Cerebellar cortex (tissue), 1 donor: Measurements from ENCODE around the gene MAGIX.
"Not testable (repeated sequence)": the region's sequence is repeated elsewhere in the genome, so short reads cannot be mapped to it uniquely, and the experiment has no call there.

Source experiments
- DNase-seq: peaks from one replicate; pipeline ENCODE4 v3.0.0-alpha.2; 2015; ENCODE audit warnings: low spot score

Gene MAGIX

DNA sequence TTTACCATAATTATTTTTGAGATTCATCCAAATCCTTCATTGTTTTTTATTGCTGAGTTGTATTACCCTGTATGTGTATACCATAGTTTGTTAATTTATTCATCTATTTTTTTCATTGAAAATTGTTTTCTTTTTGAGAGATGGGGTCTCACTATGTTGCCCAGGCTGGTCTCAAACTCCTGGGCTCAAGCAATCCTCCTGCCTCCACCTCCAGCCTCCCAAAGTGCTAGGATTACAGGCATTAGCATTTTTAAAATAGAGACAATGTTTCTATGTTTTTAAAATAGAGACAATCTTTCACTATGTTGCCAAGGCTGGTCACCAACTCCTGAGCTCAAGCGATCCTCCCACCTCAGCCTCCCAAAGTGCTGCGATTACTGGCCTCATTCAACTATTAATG lies 1.6 kb upstream of the MAGIX start:
- DNase-seq: no peak

DNA sequence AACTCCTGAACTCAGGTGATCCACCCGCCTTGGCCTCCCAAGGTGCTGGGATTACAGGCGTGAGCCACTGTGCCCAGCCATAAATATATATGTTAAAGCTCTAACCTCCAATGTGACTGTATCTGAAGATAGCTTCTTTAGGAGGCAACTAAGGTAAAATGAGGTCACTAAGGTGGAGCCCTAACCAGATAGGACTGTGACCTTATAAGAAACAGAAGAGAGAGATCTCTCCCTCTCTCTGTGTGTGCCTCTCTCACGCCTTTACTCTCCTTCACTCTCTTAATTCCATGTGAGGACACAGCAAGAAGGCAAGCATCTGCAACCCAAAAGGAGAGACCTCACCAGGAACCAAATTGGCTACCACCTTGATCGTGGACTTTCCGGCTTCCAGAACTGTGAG lies 926 bp upstream of the MAGIX start:
- no peak for DNase-seq

DNA sequence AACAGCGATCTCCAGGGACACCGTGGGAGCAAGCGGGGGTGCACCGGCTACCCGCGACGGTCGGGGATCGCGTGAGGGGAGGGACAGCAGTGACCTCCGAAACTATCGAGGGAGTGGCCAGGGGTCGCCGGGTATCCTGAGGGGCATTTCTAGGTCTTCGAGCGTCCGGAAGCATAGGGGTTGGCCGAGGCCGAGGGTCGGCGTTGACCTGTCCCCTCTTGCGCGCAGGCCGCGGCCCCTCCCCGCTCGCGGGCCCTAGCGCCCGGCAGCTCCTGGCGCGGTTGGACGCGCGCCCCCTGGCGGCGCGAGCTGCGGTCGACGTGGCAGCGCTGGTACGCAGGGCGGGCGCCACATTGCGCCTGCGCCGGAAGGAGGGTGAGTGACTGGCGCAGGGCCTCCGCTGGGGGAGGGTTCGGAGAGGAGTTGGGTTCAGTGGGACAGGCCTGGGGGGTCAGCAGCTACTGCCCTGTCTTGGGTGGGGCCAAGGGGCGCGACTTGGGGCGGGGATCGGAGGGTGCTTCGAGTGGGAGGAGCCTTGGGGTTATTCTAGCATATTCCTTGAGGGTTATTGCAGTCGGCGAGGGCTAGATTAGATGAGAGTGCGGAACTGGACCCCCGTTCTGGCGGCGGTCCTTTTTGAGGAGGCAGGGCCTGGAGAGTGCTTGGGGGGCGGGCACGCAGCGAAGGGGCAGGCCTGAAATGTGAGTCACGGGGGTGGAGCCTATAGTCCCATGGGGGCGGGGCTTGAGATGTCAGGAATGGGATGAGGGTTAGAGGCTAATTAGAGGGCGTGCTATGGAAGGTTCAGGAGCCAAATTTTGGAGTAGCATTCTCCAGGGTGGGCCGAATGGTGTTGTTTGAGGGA lies 1.2 kb downstream of the MAGIX start:
- DNase-seq: peak; percentile 82

DNA sequence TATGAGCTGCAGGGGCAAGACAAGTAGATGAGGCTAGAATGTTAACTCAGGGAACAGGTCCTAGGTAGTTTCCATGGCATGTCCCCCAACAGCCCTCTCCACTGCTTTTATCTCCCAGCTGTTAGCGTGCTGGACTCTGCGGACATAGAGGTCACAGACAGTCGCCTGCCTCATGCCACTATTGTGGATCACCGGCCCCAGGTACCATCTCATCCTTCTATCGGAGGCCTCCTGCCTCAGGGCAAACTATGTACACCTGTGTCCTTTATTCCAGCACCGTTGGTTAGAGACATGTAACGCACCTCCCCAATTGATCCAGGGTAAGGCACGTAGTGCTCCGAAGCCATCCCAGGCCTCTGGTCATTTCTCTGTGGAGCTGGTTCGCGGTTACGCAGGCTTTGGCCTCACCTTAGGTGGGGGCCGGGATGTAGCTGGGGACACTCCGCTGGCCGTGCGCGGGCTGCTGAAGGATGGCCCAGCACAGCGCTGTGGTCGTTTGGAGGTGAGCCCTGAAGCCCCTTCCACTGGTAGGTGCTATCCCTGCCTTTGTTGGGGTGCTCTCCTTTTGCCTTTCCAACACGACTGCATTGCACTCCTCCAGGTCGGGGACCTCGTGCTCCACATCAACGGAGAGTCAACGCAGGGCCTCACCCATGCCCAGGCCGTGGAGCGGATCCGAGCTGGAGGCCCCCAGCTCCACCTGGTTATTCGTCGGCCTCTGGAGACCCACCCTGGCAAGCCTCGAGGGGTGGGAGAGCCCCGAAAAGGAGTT lies 2.2 kb downstream of the MAGIX start:
- no peak for DNase-seq

DNA sequence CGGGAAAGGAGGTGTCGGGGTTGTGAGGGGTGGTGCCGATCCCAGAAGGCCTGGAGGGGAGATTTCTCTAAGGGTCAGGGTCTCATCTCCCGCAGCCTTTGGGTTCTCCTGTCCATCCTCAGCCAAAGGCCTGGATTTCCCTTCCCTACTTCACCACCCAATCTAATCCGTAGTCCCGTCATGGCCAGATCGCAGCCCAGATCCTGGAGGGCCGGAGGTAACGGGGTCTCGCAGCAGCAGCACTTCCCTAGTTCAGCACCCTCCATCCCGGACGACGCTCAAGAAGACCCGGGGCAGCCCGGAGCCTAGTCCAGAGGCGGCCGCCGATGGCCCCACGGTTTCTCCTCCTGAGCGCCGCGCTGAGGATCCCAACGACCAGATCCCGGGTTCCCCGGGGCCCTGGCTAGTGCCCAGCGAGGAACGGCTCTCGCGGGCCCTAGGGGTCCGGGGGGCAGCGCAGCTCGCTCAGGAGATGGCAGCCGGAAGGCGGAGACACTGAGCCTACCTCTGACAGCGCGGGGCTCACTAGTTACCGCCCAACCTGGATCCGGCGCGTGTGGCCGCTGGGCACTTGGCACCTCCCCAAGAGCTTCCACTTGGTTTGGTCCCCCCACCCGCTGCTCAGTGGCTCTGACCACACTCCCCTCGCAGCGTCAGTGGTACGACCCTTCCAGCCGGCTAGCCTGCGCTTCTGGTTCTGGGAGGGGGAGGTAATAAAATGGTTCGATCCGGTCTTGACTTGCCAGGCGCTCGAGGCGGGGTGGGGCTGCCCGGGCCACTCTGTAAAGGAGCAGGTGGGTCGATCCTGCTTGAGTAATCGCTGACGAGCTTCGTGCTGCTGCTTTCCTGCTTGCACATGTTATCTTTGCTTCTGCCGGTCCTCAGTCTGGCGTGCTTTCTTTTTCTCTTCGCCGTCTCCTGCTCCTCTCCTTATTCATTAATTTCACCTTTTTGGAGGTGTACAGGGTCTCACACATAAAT lies 3.6 kb downstream of the MAGIX start:
- peak; percentile 93 for DNase-seq

DNA sequence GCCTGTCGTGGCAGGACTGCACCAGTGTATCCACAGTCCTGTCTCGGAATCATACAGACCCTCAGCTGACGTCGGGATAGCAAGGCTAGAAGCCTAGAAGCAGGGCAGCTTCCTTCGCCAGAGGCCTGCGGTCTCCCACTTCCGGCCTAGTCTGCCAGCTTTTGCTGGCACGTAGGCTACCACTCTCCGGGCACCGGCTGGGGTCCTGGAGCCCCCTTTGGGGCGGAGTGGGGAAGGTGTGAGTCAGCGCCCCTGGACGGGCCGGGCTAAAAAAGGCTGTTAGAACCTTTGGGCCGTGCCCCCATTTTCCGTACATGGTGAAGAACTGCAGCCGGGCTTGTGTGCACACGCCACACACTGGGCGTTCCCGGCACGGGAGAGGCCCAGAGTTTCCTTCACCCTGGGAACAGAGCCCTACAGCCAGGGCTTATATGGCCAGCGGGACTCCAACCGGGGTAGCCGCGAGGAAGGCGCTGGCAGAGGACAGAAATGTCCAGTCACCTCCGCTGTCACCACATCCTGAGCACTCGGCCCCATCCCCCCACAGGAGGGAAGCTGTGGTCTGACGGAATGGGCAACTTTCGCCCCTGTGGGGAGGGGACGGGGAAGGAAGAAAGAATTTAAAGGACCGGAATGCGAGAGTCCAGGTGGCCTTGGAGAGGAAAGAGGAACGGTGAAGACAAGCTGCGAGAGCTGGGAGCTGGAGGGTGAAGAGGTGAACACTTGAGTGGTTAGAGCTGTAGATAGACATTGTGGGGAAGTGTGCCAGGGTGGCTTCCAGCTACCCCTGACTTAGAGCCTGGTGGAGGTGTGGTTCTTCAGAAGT lies 4.6 kb downstream of the MAGIX start:
- DNase-seq: no peak

DNA sequence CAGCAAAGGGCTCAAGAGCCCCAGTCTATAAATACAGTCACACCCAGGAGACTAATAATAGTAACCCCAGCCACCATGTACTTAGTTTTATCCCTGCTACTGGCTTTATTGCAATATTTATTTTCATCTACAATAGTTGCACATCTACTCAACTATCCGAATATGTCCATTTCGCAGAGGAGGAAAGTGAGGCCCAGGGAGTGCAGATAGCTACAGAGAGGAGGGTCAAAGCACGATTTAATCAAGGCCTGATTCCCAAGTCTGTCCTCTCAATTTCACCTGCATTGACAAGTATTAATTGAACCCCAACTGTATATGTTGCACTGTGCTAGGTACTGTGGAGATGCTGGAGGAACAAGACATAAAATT lies 5.2 kb downstream of the MAGIX start:
- no peak for DNase-seq

DNA sequence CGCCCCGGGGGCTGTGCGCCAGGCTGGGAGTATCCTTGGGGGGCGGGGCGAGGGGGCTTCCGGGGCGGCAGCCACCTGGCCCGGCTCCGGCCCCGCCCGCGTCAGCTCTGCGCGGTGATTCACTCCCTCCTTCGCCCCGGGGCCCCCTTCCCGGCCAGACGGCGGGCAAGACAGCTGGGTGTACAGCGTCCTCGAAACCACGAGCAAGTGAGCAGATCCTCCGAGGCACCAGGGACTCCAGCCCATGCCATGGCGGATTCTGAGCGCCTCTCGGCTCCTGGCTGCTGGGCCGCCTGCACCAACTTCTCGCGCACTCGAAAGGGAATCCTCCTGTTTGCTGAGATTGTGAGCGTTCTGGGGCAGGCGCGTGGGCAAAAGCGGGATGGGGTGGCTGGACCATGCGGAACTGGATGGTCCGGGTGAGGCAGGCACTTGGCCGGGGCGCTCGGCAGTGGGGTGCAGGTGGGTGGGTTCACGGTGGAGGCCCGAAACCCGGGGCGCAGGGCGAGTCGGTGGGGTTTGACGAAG lies 9.3 kb downstream of the MAGIX start, which contains the start of gene PLP2:
TSS of gene PLP2 (plus strand) at position 147 of the 528 bp plus-strand sequence. CDS start at position 250, 103 bp downstream.
- no peak for DNase-seq

DNA sequence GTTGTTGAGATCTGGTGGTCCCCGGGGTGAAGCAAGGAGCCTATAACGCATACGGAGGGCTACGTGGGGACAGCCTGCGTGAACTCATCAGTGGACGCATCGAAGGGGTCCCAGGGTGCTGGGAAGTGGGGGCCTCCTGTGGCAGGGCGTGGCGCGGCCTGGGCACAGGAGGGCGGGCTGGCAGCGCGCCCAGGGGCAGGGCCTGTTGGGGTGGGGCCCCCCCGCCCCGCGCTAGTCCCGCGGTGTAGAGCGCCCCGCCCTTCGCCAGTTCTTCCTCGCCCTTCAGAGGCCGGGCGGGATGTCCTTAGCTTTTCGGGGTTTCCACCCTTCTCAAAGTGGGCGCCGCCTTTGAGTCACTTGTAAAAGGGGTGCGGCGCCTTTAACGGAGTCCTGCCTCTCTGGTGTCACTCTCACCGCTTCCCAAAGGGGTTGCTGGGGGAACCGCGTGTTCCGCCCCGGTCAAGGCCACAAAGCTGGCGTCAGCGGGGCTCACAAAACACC lies 9.8 kb downstream of the MAGIX start:
- DNase-seq: no peak

DNA sequence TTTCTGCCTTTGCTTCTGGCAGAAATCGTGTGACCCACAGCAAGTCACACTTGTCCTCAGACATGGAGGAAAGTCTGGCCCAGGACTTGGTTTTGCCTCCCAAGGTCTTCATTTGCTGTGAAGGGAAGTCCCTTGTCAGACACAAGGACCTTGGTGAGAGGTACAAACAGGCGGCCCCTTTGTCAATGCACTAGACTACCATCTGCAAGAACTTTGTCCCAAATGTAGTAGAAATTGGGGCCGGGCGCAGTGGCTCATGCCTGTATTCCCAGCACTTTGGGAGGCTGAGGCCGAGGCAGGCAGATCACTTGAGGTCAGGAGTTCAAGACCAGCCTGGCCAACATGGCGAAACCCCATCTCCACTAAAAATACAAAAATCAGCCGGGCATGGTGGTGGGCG lies 11.0 kb downstream of the MAGIX start:
- DNase-seq: not testable (repeated sequence)

DNA sequence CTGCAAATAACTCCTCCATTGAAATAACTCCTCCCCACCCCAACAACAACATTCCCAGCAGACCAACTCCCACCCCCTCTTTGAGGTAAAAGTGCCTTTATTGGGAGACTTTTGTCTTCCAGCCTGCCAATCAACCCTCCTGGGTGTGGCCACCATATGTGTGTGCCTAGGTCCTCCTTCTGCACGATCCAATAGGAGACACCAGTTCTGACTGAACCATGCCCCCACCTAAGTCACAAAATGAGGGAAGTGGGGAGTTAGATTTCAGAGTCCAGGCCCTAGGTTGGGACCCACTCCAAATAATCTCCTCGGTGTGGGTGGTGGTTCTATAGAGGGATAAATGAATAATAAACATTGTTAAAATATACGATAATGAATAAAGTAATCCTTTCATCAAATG lies 12.2 kb downstream of the MAGIX start:
- DNase-seq: no peak

DNA sequence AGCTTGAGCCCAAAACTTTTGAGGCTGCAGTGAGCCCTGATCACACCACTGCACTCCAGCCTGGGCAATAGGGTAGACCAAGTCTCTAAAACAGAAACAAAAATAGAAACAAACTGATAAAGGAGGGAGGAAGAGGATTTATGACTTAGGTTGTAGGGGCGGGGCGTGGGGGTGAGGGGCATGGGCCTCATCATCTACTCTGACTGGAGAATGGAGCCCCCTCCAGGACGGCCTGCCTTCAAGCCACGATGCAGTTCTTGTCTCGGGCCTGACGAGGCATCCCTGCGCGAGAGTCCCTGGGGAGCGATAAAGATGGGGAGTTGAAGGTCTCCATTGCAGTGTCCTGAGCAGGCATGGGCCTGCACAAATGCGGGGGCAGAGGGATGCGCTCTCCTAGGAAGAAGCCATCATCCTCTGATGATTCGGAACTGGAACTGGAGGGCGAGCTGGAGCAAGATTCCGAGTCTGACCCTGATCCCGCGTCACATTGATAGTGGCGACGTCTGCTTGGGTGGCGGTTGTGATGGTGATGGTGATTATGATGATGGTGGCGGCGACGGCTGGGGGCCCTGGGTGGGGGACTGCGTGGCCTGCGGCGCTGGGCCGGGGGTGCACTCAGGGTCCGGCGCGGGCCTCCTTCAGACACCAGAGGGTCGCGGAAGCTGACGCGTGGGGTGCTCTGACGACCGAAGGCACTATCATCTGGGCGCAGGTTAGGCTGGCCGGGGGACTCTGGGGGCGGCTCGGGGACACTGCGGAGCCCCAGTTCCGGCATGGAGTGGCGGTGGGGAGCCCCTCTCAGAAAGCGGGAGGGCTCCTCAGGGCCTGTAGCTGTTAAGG lies 13.1 kb downstream of the MAGIX start:
- no peak for DNase-seq

DNA sequence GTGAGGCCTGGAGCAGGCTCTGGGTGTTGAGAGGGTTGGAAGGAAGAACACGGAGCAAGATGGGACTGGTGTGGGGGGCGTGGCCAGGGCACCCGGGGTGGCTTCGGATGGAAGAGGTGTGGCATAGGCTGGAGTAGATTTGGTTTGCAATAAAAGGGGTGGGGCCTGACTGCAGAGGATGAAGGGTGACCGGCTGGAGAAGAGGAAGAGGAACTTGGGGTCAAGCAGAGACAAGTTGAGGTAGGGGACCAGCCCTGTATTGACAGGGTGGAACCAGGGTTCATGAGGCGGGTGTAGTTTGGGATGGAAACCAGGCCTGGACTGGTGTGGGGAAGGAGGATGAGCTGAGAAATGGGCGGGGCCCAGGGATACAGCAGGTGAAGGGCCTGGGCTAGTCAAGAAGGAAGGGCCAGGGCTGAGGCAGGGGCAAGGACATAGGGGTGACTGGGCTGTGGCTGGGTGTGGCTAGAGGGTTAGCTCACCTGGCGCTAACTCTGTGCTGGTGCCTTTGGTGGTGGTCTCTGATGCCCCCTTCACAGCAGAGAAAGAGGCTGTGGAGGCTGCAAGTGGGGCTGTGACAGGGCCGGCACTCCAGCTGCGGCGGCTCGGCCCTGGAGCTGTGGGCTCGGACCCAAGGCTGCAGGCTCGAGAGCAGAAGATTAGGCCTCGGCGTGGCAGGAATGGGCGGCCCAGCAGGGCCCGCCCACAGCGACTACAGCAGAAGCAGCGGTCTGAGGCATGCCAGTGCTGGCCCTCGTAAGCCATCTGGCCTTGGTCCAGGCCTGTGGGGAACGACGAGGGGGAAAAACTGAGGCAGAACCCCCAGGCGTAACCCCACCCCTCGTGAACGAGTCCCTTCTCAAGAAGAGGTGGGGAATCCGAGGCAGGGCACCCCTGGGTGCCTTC lies 14.1 kb downstream of the MAGIX start:
- DNase-seq: no peak

DNA sequence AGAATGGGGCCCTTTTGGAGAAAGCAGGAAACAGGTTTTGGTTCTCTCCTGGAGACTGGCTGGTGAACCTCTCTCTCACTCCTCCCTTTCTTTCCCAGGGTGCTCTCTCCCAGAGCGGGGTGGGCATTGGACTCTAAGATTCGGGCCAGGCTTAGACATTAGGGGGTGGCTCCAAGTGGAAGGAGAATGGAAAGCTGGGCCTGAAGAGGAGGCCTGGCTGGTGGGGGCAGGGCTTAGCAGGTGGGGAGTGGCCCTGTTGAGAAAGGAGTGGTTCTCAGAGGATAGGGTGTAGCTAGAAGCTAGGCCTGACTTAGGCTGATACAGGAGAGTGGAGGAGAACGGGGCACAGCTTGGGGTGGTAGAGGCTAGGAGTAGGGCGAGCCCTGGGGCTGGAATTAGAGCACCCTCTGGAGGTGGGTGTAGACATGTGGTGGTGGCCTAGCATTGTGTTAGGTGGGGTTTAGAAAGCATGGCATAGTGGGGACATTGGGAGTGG lies 14.8 kb downstream of the MAGIX start:
- no peak for DNase-seq

DNA sequence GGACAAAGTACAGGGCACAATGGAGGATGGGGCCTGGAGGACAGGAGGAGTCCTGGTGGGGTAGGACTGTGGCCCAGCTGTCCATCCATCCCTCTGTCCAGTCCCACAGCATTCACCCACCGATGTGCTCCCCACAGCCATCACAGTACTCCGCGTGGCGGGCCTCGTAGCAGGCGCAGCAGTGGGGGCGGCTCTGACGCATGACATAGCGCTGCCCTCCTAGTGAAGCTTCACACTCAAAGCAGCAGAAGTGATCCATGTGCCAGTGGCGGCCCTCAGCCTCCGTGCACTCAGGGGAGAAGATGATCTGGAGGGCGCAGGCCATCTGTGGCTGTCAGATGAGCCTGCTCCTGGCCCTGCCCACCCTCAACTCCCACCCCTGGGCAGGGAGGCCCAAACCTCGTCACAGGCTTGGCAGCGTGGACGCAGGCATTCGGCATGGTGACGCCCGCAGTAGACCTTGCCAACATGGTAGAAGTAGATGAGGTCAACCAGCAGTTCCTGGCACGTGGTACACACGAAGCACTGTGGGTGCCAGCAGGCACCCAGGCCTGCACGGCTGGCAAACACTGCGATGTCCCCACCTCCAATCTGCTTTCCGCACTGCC lies 15.4 kb downstream of the MAGIX start:
- DNase-seq: no peak

DNA sequence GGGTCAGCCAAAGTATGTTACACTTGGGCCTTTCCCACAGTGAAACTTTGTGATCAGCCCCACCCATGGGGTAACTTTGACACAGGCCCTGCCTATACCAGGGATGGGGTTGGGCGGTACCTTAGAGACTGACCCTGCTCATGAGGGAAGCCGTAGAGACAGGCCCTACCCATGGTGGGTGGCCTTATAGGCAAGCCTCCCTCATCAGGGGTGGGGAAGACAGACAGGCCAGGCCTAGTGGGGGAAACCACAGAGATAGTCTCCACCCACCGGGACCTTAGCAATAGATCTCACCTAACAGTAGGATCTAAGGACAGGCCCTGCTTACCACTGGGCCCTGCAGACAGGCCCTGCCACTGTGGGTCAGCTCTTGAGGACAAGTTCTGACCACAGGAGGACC lies 16.0 kb downstream of the MAGIX start:
- no peak for DNase-seq

DNA sequence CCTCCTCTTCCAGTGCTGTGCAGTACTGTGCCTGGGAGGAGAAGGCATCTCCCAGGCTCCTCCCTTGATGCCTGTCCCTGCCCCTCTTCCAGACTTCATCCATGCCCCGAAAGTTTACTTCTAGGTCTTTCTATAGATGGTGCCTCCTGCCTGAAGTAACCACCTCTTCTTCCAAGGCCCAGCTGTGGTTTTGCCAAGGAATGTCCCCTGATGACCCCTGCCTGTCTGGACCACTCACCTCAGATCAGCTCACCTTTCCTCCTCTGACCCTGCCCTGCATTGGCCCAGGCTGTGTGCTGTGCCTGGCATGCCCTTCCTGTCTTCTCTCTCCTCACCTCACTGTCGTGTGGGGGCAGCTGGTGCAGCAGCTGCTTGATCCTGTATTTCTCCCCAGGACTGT lies 16.8 kb downstream of the MAGIX start:
- DNase-seq: no peak

DNA sequence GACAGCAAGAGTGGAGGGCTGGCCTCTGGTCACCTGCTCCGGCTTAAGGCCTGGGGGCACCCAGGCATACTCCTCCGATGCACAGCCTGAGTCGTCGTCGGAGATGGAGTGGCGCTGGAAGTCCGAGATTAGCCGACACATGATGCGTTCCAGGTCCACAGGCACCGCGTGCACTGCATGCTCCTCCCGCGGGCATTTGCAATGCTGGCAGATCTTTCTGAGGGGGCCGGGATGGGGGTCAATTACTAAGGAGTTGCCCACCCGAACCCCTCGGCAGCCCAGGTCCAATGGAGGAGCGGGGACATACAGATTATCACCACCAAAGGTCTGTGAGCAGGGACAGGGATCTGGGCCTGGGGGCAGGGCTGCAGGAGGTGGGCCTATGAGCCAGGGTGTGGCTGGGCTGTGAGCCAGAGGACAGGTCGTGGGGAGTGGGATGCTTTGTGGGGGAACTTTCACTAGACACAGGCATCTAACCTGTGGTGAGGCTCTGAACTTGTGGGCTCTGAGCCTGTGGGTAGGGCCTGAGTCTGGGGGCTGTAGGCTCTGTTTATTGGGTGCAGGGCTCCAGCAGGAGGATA lies 21.2 kb downstream of the MAGIX start:
- DNase-seq: no peak
